Measurements from ENCODE around the gene AGPS. TPM values are rescaled to one million over a fixed set of nuclear protein-coding genes. Genes with fewer than 3 reads are reported as not detected.

Gene AGPS
- polyA plus RNA-seq, 1 experiment: 6.9 TPM

GRCh38 chr2:177519534-177520115 lies 127.1 kb downstream of the AGPS start:
- CTCF ChIA-PET: interaction anchor here (0.8 kb wide), 1 partner anchor 868 kb away, joined by 4 read pairs; no protein-coding TSS in a partner anchor
- no peaks in the 10 kb centered on the region; the same call in 1 of the 2 replicates for H3K36me3 ChIP-seq (ENCODE audit: control insufficient read depth, insufficient read depth, low read length)

GRCh38 chr2:177520324-177520723 lies 127.8 kb downstream of the AGPS start:
- CTCF ChIA-PET: no interaction called here
- no peak for DNase-seq (ENCODE audit: low read depth)
- Histone ChIP-seq H3K4me3 (ENCODE audit: low read depth, low read length) (no peak overlapping the region), H3K27me3 (ENCODE audit: control insufficient read depth, insufficient read depth, low read length) (no peaks in the 10 kb centered on the region), H3K36me3 (ENCODE audit: control insufficient read depth, insufficient read depth, low read length) (no peaks in the 10 kb centered on the region; the same call in none of the 2 replicates)
- POLR2A ChIA-PET: no interaction called here
- TF ChIP-seq, protein P1, sequence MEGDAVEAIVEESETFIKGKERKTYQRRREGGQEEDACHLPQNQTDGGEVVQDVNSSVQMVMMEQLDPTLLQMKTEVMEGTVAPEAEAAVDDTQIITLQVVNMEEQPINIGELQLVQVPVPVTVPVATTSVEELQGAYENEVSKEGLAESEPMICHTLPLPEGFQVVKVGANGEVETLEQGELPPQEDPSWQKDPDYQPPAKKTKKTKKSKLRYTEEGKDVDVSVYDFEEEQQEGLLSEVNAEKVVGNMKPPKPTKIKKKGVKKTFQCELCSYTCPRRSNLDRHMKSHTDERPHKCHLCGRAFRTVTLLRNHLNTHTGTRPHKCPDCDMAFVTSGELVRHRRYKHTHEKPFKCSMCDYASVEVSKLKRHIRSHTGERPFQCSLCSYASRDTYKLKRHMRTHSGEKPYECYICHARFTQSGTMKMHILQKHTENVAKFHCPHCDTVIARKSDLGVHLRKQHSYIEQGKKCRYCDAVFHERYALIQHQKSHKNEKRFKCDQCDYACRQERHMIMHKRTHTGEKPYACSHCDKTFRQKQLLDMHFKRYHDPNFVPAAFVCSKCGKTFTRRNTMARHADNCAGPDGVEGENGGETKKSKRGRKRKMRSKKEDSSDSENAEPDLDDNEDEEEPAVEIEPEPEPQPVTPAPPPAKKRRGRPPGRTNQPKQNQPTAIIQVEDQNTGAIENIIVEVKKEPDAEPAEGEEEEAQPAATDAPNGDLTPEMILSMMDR (IDR thresholded peaks at IDR 0.05; ENCODE audit: insufficient read depth, low read depth, low read length): no peak

More at GRCh38 chr2:177519534-177520115, 127.1 kb downstream of the AGPS start:
- Histone ChIP-seq H3K4me3 (ENCODE audit: low read depth, low read length) (no peak overlapping the region), H3K27me3 (ENCODE audit: control insufficient read depth, insufficient read depth, low read length) (no peaks in the 10 kb centered on the region)
- POLR2A ChIA-PET: no interaction called here
- TF ChIP-seq, protein P1 (IDR thresholded peaks at IDR 0.05; ENCODE audit: insufficient read depth, low read depth, low read length): no peak
- no peak for DNase-seq (ENCODE audit: low read depth)

DNA sequence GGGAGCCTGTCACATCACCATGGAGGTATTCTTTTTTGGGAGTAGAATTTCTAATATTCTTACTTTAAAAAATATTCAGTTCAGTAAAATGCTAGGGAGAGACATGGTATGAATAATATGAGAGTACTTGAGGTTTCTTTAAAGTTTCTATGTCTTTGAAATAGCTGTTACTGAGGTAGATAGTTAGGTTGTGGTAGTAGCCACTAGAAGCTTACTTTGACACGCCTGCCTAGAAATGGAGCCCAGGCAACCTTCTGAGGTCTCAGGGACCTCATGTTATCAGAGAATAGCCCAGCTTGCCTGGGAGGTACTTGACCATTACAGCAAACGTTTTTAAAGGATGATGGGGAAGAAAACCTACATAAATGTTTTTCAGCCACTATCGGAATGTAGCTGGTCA lies 131.2 kb downstream of the AGPS start:
- POLR2A ChIA-PET: no interaction called here
- CTCF ChIA-PET: interaction anchor here (0.5 to 1.5 kb wide), 3 partner anchors 10 to 262 kb away, joined by 3 to 6 read pairs (median 3); no protein-coding TSS in a partner anchor

DNA sequence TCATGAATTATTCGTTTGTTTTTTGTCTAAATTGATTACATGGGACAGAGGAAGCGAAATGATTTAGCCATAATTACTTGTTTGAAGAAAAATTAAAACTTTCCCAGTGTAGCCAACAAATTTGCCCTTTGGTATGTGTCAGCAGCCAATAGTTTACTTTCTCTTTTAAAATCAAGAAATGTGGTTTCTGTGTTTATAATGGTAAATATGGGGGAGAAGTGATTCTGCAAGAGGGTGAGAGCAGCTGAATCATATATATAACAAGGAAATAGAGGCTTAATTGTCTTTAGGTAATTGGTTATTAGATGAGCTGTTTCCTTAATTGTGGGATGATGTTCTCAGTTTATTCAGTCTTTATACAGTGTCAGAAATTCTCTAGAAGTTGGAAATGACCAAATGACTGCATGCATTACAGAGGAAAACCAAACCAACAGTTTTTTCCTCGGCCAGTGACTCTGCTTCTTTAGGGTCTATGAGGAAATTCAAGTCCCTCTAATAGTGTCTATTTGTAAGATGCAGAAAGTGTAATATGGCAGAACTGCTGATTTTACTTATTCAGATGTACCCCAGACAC lies 132.9 kb downstream of the AGPS start:
- POLR2A ChIA-PET: no interaction called here
- CTCF ChIA-PET: interaction anchor here (2.5 kb wide), 1 partner anchor 16 kb away, joined by 6 read pairs; no protein-coding TSS in a partner anchor
- no peaks in the 10 kb centered on the region; the same call in 1 of the 2 replicates for H3K36me3 ChIP-seq (ENCODE audit: control insufficient read depth, insufficient read depth, low read length)
- TF ChIP-seq, protein P1 (IDR thresholded peaks at IDR 0.05; ENCODE audit: insufficient read depth, low read depth, low read length): no peak
- DNase-seq (ENCODE audit: low read depth): no peak
- no peak overlapping the region for H3K4me3 ChIP-seq (ENCODE audit: low read depth, low read length)
- no peaks in the 10 kb centered on the region for H3K27me3 ChIP-seq (ENCODE audit: control insufficient read depth, insufficient read depth, low read length)

More for the DNA sequence above, 131.2 kb downstream of the AGPS start:
- Histone ChIP-seq H3K4me3 (ENCODE audit: low read depth, low read length) (no peak overlapping the region), H3K27me3 (ENCODE audit: control insufficient read depth, insufficient read depth, low read length) (no peaks in the 10 kb centered on the region), H3K36me3 (ENCODE audit: control insufficient read depth, insufficient read depth, low read length) (no peaks in the 10 kb centered on the region; the same call in none of the 2 replicates)
- TF ChIP-seq, protein P1 (IDR thresholded peaks at IDR 0.05; ENCODE audit: insufficient read depth, low read depth, low read length): no peak
- DNase-seq (ENCODE audit: low read depth): no peak

DNA sequence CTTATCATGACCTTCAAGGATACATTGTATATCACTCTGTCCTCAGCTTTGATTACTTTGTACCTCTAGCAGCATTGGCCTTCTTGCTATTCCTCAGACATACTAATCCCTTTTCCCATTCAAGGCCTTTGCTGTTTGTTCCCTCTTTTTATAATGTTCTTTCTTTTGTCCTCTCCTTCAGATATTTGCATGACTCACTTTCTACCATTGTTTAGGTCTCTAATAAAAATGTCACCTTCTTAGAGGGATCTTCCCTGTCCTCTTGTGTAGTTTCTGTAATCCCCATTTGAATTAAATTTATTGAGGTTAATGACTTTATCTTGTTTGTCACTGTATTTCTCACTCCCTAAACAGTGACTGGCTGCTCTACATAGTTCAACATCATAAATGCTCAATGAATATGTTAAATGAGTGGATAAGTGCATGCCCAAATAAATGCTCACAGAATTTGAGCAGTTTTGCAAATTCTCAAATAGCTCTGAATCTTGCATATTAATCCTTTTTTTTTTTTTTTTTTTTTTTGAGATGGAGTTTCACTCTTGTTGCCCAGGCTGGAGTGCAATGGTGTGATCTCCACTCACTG lies 135.9 kb downstream of the AGPS start:
- TF ChIP-seq, protein P1 (IDR thresholded peaks at IDR 0.05; ENCODE audit: insufficient read depth, low read depth, low read length): no peak
- no peak for DNase-seq (ENCODE audit: low read depth)
- POLR2A ChIA-PET: no interaction called here
- Histone ChIP-seq H3K27me3 (ENCODE audit: control insufficient read depth, insufficient read depth, low read length) (no peaks in the 10 kb centered on the region), H3K4me3 (ENCODE audit: low read depth, low read length) (no peak overlapping the region), H3K36me3 (ENCODE audit: control insufficient read depth, insufficient read depth, low read length) (no peaks in the 10 kb centered on the region; the same call in 1 of the 2 replicates)
- CTCF ChIA-PET: no interaction called here
